IMR-90 (cell line): ENCODE data around the gene RAD51D. TPM values are rescaled to one million over a fixed set of nuclear protein-coding genes. Genes with fewer than 3 reads are reported as not detected.

ENCODE experiments used
- ATAC-seq: fragments of 200-7000 bp; cut with Tn5 transposase; 2 replicates; pipeline ENCODE4 v1.9.1; 2020; ENCODE audit warnings: low read depth, mild to moderate bottlenecking, moderate library complexity
- BruUV-seq: library from RNA; stranded (reverse); fragments of 400-500 nt; replicated peaks from 2 replicates; lab custom pipeline; 2021; lab: Mats Ljungman, UMichigan
- CTCF ChIA-PET: fragments of 300-600 bp; formaldehyde crosslinking; extraction: SDS; loops from one replicate; lab custom pipeline; 2021; ENCODE audit warnings: antibody characterized with exemption; lab: Yijun Ruan, JAX
- POLR2A ChIA-PET: fragments of 300-600 bp; sonication (Branson Sonifier 250); formaldehyde crosslinking; loops from one replicate; lab custom pipeline; 2022; ENCODE audit warnings: antibody characterized with exemption; ENCODE audit not compliant: unreplicated experiment; lab: Charles Lee
- DNase-seq: peaks from one replicate; pipeline ENCODE4 v3.0.0; 2013
- H2AFZ ChIP-seq: replicated peaks from 2 replicates; pipeline ENCODE3; 2013; ENCODE audit warnings: low read length, mild to moderate bottlenecking; ENCODE audit not compliant: poor library complexity
- H2AK5ac ChIP-seq: 2 replicates; pipeline ENCODE4 v1.6.1; 2013; ENCODE audit warnings: low read depth, low read length, inconsistent platforms
- H2AK9ac ChIP-seq: replicated peaks from 2 replicates; pipeline ENCODE3; 2013; ENCODE audit warnings: mild to moderate bottlenecking, low read depth, low read length, moderate library complexity; ENCODE audit not compliant: poor library complexity
- H2BK120ac ChIP-seq: 2 replicates; pipeline ENCODE4 v1.6.1; 2013; ENCODE audit warnings: low read depth, low read length, inconsistent platforms
- H2BK15ac ChIP-seq: 3 replicates; pipeline ENCODE4 v1.6.1; 2013; ENCODE audit warnings: low read depth, low read length, inconsistent platforms
- H2BK20ac ChIP-seq: 2 replicates; pipeline ENCODE4 v1.6.1; 2013; ENCODE audit warnings: low read depth, mild to moderate bottlenecking, inconsistent platforms, low read length, moderate library complexity
- H2BK5ac ChIP-seq: 2 replicates; pipeline ENCODE4 v1.6.1; 2013; ENCODE audit warnings: mild to moderate bottlenecking, low read depth, low read length, inconsistent platforms; ENCODE audit not compliant: poor library complexity, severe bottlenecking
- H3K14ac ChIP-seq: replicated peaks from 2 replicates; pipeline ENCODE4 v1.6.1; 2013; ENCODE audit warnings: low read depth, low read length, inconsistent platforms
- H3K18ac ChIP-seq: 2 replicates; pipeline ENCODE4 v1.6.1; 2013; ENCODE audit warnings: low read depth, low read length, control low read depth
- H3K23ac ChIP-seq: 2 replicates; pipeline ENCODE4 v1.6.1; 2013; ENCODE audit warnings: low read depth, low read length, inconsistent platforms
- H3K27ac ChIP-seq: 2 replicates; pipeline ENCODE4 v1.5.1; 2013; ENCODE audit warnings: mild to moderate bottlenecking, control low read depth, low read length; ENCODE audit not compliant: insufficient read depth
- H3K27me3 ChIP-seq: 2 replicates; pipeline ENCODE4 v1.6.1; 2013; ENCODE audit warnings: low read length; ENCODE audit not compliant: control insufficient read depth, insufficient read depth
- H3K36me3 ChIP-seq: 2 replicates; pipeline ENCODE4 v1.6.1; 2013; ENCODE audit warnings: low read length, mixed read lengths; ENCODE audit not compliant: control insufficient read depth, insufficient read depth
- H3K4ac ChIP-seq: 2 replicates; pipeline ENCODE4 v1.6.1; 2013; ENCODE audit warnings: low read depth, low read length, inconsistent platforms
- H3K4me1 ChIP-seq: 2 replicates; pipeline ENCODE4 v1.6.1; 2013; ENCODE audit warnings: low read length, mixed read lengths; ENCODE audit not compliant: control insufficient read depth, insufficient read depth
- H3K4me2 ChIP-seq: 2 replicates; pipeline ENCODE4 v1.6.1; 2013; ENCODE audit warnings: low read depth, mild to moderate bottlenecking, control low read depth, low read length, moderate library complexity
- H3K4me3 ChIP-seq: 2 replicates; pipeline ENCODE4 v1.5.1; 2013; ENCODE audit warnings: low read depth, mild to moderate bottlenecking, control low read depth, low read length, moderate library complexity; ENCODE audit not compliant: insufficient read depth
- H3K56ac ChIP-seq: 2 replicates; pipeline ENCODE4 v1.6.1; 2013; ENCODE audit warnings: low read length, inconsistent platforms; ENCODE audit not compliant: insufficient read depth; ENCODE audit errors: extremely low read depth
- H3K79me1 ChIP-seq, 2 experiments: 2 replicates each; pipeline ENCODE4 v1.6.1; 2013; ENCODE audit warnings: low read length in 2 of 2, inconsistent platforms in 1 of 2, low read depth in 1 of 2
- H3K9ac ChIP-seq: 2 replicates; pipeline ENCODE4 v1.6.1; 2013; ENCODE audit warnings: low read depth, low read length, control low read depth
- H3K9me1 ChIP-seq: 2 replicates; pipeline ENCODE4 v1.6.1; 2013; ENCODE audit warnings: low read length, inconsistent platforms; ENCODE audit not compliant: insufficient read depth
- H3K9me3 ChIP-seq: 2 replicates; pipeline ENCODE4 v1.6.1; 2013; ENCODE audit warnings: low read length; ENCODE audit not compliant: control insufficient read depth, insufficient read depth
- H4K20me1 ChIP-seq: 2 replicates; pipeline ENCODE4 v1.6.1; 2013; ENCODE audit warnings: low read length, inconsistent platforms; ENCODE audit not compliant: insufficient read depth
- H4K5ac ChIP-seq: 2 replicates; pipeline ENCODE4 v1.6.1; 2013; ENCODE audit warnings: mild to moderate bottlenecking, low read depth, low read length, control low read depth
- H4K8ac ChIP-seq, 2 experiments: 2 replicates each; pipeline ENCODE4 v1.6.1; 2013; ENCODE audit warnings: low read depth in 2 of 2, low read length in 2 of 2, control low read depth in 1 of 2, inconsistent platforms in 1 of 2
- H4K91ac ChIP-seq: 2 replicates; pipeline ENCODE4 v1.6.1; 2013; ENCODE audit warnings: low read depth, low read length, inconsistent platforms; ENCODE audit not compliant: insufficient read depth
- MAZ ChIP-seq: IDR thresholded peaks from 2 replicates; pipeline ENCODE4 v1.6.1; 2012; ENCODE audit warnings: low read depth, mild to moderate bottlenecking, low read length, improper control_type of control experiment, moderate library complexity, borderline replicate concordance
- WGBS, 2 experiments: methylation state at CpG; one replicate each; pipeline versions ENCODE4 v1.1.5 to v1.1.7; 2013; ENCODE audit warnings: missing lambda C conversion rate in 2 of 2; ENCODE audit not compliant: insufficient read length in 1 of 2; ENCODE audit errors: extremely low coverage in 2 of 2; 5-methylcytosine and 5-hydroxymethylcytosine counted together
- dilution Hi-C: fragments of 300-500 bp; cut with HindIII; formaldehyde crosslinking; loops from one replicate; pipeline ENCODE4 v1.14.3; 2018; ENCODE audit warnings: low sequenced_read_pairs; ENCODE audit not compliant: unreplicated experiment
- in situ Hi-C: fragments of 300-500 bp; cut with MboI; formaldehyde crosslinking; loops from 3 replicates; pipeline ENCODE4 v1.14.3; 2019; ENCODE audit warnings: low sequenced_read_pairs, inconsistent platforms, mixed read lengths
- intact Hi-C: fragments of 100-400 bp; cut with micrococcal nuclease; formaldehyde crosslinking; loops from 2 replicates; pipeline ENCODE4 v1.10.0; 2022
- polyA plus RNA-seq, 3 experiments: library from polyadenylated mRNA; depleted of rRNA; stranded (reverse); fragments of >200 nt; gene quantifications; 2 replicates each; pipeline ENCODE4 v1.2.3, GENCODE V29; 2012; ENCODE audit warnings: low replicate concordance in 1 of 3
- total RNA-seq: library from RNA; depleted of rRNA; stranded (reverse); fragments of >200 nt; gene quantifications from 2 replicates; pipeline ENCODE4 v1.2.3, GENCODE V29; 2012

RAD51D gene
- total and polyA plus RNA-seq, 2 of the 4 experiments (the other 2 are of a cell fraction), result 10.8 to 12.7 TPM

- no peak for TF ChIP-seq MAZ
- H2AK9ac ChIP-seq, result no peak overlapping the region
- H3K18ac ChIP-seq, result no peak overlapping the region
- H4K8ac ChIP-seq, result no peak overlapping the region
- POLR2A ChIA-PET, result no interaction called here
- H2BK15ac ChIP-seq, result no peak overlapping the region
- in situ Hi-C loops, result no loop called here
- H4K20me1 ChIP-seq, result peaks cover 21% of the 10 kb centered on the region; the same call in 1 of the 2 replicates
- no peak overlapping the region for H4K5ac ChIP-seq
- H3K27me3 ChIP-seq, result no peaks in the 10 kb centered on the region
- no TSS peak for BruUV-seq
- no CpG with 5 or more reads among the region's 5 CpGs for WGBS, 2 experiments
- CTCF ChIA-PET, result no interaction called here
- no peak overlapping the region for H3K4me2 ChIP-seq
- DNase-seq, result peak; percentile 47
- H3K36me3 ChIP-seq, result no peaks in the 10 kb centered on the region
- no peak overlapping the region for H3K56ac ChIP-seq
- H3K23ac ChIP-seq, result no peak overlapping the region
- peak; percentile 51; the same call in 1 of the 2 replicates for ATAC-seq
- H2AK5ac ChIP-seq, result no peak overlapping the region
- H3K9ac ChIP-seq, result no peak overlapping the region
- peaks cover 2% of the 10 kb centered on the region; the same call in 1 of the 2 replicates for H3K4me1 ChIP-seq
- no peak overlapping the region for H3K4me3 ChIP-seq
- H2BK5ac ChIP-seq, result no peak overlapping the region
- no peak overlapping the region for H2BK120ac ChIP-seq
- dilution Hi-C loops, result no loop called here
- peaks cover 21 to 45% of the 10 kb centered on the region in 2 experiments for H3K79me1 ChIP-seq
- no peak overlapping the region for H2AFZ ChIP-seq
- H3K9me3 ChIP-seq, result no peaks in the 10 kb centered on the region
- H2BK20ac ChIP-seq, result no peak overlapping the region
- peaks cover 3% of the 10 kb centered on the region for H3K9me1 ChIP-seq
- intact Hi-C loops, result no loop called here
- H4K91ac ChIP-seq, result no peak overlapping the region
- no peak overlapping the region for H3K4ac ChIP-seq
- no peak overlapping the region for H3K14ac ChIP-seq
- H3K27ac ChIP-seq, result no peak overlapping the region
These were observed 72.8 kb downstream of the RAD51D start for GRCh38 chr17:35046740-35047283.
